MCF 10A (cell line): Measurements from ENCODE around the gene DTX1. TPM values are rescaled to one million over a fixed set of nuclear protein-coding genes. Genes with fewer than 3 reads are reported as not detected.
A peak's percentile ranks its signal among the peaks of the same experiment; 100 is the strongest.
"Not testable (repeated sequence)": the region's sequence is repeated elsewhere in the genome, so short reads cannot be mapped to it uniquely, and the experiment has no call there.

ENCODE experiments used
- BruUV-seq: library from RNA; stranded (reverse); fragments of 400-500 nt; replicated peaks from 2 replicates; lab custom pipeline; 2021; lab: Mats Ljungman, UMichigan
- CTCF ChIA-PET: fragments of 300-600 bp; sonication (Branson Sonifier 250); formaldehyde crosslinking; extraction: SDS; loops from one replicate; lab custom pipeline; 2021; ENCODE audit warnings: antibody characterized with exemption, inconsistent platforms; lab: Yijun Ruan, JAX
- POLR2A ChIA-PET: fragments of 300-600, 350-650 bp; sonication (Branson Sonifier 250); formaldehyde crosslinking; extraction: SDS; loops from one replicate; lab custom pipeline; 2020; ENCODE audit warnings: antibody characterized with exemption, inconsistent platforms; lab: Yijun Ruan, JAX
- DNase-seq: peaks from one replicate; pipeline ENCODE4 v3.0.0-alpha.2; 2018; ENCODE audit not compliant: unreplicated experiment
- H3K27ac Mint-ChIP-seq: one replicate; pipeline ENCODE4 v1.8.0; 2022; ENCODE audit warnings: mild to moderate bottlenecking, low read depth, mixed read lengths; ENCODE audit not compliant: unreplicated experiment
- H3K27me3 Mint-ChIP-seq: one replicate; pipeline ENCODE4 v1.8.0; 2022; ENCODE audit warnings: mixed read lengths; ENCODE audit not compliant: insufficient read depth, unreplicated experiment
- H3K36me3 Mint-ChIP-seq: one replicate; pipeline ENCODE4 v1.8.0; 2022; ENCODE audit warnings: mild to moderate bottlenecking, moderate library complexity, mixed read lengths; ENCODE audit not compliant: insufficient read depth, unreplicated experiment
- H3K4me1 Mint-ChIP-seq: one replicate; pipeline ENCODE4 v1.8.0; 2022; ENCODE audit warnings: mixed read lengths; ENCODE audit not compliant: insufficient read depth, unreplicated experiment
- H3K4me3 Mint-ChIP-seq: one replicate; pipeline ENCODE4 v1.8.0; 2022; ENCODE audit warnings: mild to moderate bottlenecking, moderate library complexity, mixed read lengths; ENCODE audit not compliant: unreplicated experiment
- H3K9me3 Mint-ChIP-seq: one replicate; pipeline ENCODE4 v1.8.0; 2022; ENCODE audit warnings: mixed read lengths; ENCODE audit not compliant: unreplicated experiment
- intact Hi-C: fragments of 100-400 bp; cut with micrococcal nuclease; formaldehyde crosslinking; loops from 2 replicates; pipeline ENCODE4 v1.14.1; 2022
- total RNA-seq: library from RNA; stranded (reverse); gene quantifications from 2 replicates; pipeline ENCODE4 v1.2.3, GENCODE V29; 2022
- TF ChIP-seq, protein P1 (sequence below): fragments of 200-600 bp; IDR thresholded peaks from one replicate; pipeline ENCODE4 v1.8.0; 2022; ENCODE audit warnings: antibody characterized with exemption, mild to moderate bottlenecking; ENCODE audit not compliant: unreplicated experiment

Gene DTX1
- total RNA-seq, 1 experiment from 2014 or later = not detected

DNA sequence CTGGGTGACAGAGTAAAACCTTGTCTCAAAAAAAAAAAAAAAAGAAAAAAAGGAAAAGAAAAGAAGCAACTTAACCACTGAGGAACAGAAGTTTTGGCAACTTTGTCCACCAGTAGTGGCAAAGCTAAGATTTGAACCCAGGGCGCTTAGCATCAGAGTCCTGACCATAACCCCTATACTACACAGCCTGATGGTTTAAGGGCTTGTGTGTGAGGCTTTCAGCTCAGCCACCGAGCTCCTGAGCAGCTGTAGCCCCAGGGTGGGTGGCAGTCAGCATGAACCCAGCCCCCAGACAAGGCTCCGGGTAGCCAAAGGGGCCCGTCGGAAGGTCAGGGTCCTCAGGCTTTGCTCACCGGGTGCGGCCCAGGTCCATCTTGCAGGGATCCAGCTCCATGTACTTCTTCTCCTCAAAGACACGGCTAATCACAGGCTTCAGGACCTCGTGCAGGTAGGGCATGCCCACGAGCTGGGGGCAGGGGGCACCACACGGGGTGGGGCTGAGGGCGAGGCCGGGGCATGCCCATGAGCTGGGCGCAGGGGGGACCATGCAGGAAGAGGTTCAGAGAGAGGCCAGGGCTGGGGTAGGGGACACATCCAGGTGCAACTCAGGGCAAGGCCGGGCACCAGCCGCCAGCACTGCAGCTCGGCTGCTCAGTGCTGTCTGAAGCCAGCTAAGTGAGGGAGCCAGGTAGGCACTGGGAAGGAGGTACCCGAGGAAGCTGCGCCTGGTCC is 58.1 kb downstream of the DTX1 start:
- H3K27ac Mint-ChIP-seq = no peak overlapping the region
- intact Hi-C loops = no loop called here
- CTCF ChIA-PET = interaction anchor here (0.6 to 1.4 kb wide), 6 partner anchors 9 to 83 kb away, joined by 3 to 9 read pairs (median 4); no protein-coding TSS in a partner anchor
- no peaks in the 10 kb centered on the region for H3K27me3 Mint-ChIP-seq
- BruUV-seq = no TSS peak
- no peak for DNase-seq
- peaks cover 6% of the 10 kb centered on the region for H3K4me1 Mint-ChIP-seq
- no peaks in the 10 kb centered on the region for H3K36me3 Mint-ChIP-seq
- POLR2A ChIA-PET = interaction anchor here (0.6 kb wide), 1 partner anchor 107 kb away, joined by 3 read pairs; the partner anchor contains the start of gene TPCN1
- no peaks in the 10 kb centered on the region for H3K9me3 Mint-ChIP-seq
- TF ChIP-seq, protein P1, sequence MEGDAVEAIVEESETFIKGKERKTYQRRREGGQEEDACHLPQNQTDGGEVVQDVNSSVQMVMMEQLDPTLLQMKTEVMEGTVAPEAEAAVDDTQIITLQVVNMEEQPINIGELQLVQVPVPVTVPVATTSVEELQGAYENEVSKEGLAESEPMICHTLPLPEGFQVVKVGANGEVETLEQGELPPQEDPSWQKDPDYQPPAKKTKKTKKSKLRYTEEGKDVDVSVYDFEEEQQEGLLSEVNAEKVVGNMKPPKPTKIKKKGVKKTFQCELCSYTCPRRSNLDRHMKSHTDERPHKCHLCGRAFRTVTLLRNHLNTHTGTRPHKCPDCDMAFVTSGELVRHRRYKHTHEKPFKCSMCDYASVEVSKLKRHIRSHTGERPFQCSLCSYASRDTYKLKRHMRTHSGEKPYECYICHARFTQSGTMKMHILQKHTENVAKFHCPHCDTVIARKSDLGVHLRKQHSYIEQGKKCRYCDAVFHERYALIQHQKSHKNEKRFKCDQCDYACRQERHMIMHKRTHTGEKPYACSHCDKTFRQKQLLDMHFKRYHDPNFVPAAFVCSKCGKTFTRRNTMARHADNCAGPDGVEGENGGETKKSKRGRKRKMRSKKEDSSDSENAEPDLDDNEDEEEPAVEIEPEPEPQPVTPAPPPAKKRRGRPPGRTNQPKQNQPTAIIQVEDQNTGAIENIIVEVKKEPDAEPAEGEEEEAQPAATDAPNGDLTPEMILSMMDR = no peak
- no peak overlapping the region for H3K4me3 Mint-ChIP-seq

DNA sequence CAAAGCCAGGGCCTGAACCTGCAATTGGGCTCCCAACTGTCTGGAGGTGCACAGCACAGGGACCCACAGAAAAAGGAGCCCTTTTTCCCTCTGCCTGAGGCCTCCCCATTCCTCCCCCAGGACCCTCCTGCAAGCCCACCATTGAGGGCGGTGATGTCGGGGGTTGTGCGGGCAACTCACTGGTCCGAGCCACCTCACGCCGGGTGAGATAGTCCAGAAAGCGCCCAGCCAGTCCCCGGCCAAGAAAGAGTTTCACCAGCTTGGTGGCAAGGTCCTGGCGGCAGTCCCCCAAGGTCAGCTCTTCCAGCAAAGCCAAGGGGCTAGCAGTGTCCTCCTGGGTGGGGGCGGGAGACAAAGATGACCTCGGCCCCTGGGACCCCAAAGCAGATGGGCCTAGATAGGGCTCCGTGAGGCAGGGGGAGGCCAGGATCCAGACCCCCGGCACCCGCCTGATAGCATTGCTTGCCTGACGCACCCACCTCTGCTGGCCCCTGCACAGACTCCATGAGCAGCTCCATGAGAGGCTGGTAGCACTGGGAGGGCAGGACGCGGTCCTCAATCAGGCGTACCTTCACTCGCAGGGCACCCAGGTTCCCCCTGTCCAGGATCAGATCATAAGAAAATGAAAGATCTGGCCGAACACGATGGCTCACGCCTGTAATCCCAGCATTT is 59.1 kb downstream of the DTX1 start:
- ChIA-PET POLR2A (no interaction called here), CTCF (interaction anchor here (0.6 to 1.4 kb wide), 3 partner anchors 19 to 68 kb away, joined by 3 to 9 read pairs (median 4); no protein-coding TSS in a partner anchor)
- Mint-ChIP-seq H3K9me3 (no peaks in the 10 kb centered on the region), H3K36me3 (no peaks in the 10 kb centered on the region), H3K4me1 (peaks cover 6% of the 10 kb centered on the region), H3K27ac (no peak overlapping the region), H3K27me3 (no peaks in the 10 kb centered on the region), H3K4me3 (no peak overlapping the region)
- TF ChIP-seq, protein P1 = no peak
- no TSS peak for BruUV-seq
- intact Hi-C loops = no loop called here
- no peak for DNase-seq

DNA sequence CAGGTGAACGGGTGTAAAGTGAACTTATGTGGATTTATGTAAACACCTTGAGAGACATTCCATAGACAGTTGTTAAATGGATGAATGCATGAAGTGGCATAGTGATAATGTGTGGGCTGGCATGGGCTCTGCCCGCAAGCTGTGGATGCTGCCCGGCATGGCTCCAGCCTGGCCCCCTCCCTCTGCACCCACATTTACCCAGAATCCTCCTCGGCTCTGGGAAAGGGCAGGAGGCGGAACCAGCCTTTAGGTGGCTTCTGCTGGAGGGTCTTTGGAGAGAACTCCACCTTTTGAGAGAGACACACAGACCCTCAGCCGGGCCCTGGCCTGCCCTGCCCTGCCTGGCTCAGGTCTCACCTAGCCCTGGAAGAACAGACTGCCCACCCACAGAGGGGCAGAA is 60.3 kb downstream of the DTX1 start:
- Mint-ChIP-seq H3K9me3 (no peaks in the 10 kb centered on the region), H3K27ac (no peak overlapping the region), H3K27me3 (peaks cover 7% of the 10 kb centered on the region), H3K4me3 (no peak overlapping the region), H3K4me1 (peaks cover 6% of the 10 kb centered on the region), H3K36me3 (no peaks in the 10 kb centered on the region)
- POLR2A ChIA-PET = no interaction called here
- DNase-seq = no peak
- TF ChIP-seq, protein P1 = no peak
- no TSS peak for BruUV-seq
- intact Hi-C loops = no loop called here
- CTCF ChIA-PET = interaction anchor here (0.7 to 1.1 kb wide), 2 partner anchors 69 to 80 kb away, joined by 3 to 4 read pairs; no protein-coding TSS in a partner anchor

GRCh38 chr12:113117684-113118083 is 61.2 kb downstream of the DTX1 start:
- CTCF ChIA-PET = interaction anchor here (0.7 kb wide), 1 partner anchor 81 kb away, joined by 3 read pairs; no protein-coding TSS in a partner anchor
- H3K36me3 Mint-ChIP-seq, H3K4me3 Mint-ChIP-seq, H3K27ac Mint-ChIP-seq, intact Hi-C loops, BruUV-seq, H3K9me3 Mint-ChIP-seq, H3K4me1 Mint-ChIP-seq: not testable (repeated sequence)
- POLR2A ChIA-PET = interaction anchor here (0.6 kb wide), 1 partner anchor 258 kb away, joined by 3 read pairs; no protein-coding TSS in a partner anchor
- DNase-seq = peak; percentile 23
- peaks cover 15% of the 10 kb centered on the region for H3K27me3 Mint-ChIP-seq
